DOHH2 (cell line): ENCODE data around the gene GALR2.

Experiments
- H3F3A ChIP-seq: fragments of 200-600 bp; sonication (generic), shearing (Covaris generic); 2 replicates; pipeline ENCODE4 v1.6.0; 2016; ENCODE audit warnings: antibody characterized with exemption, mild to moderate bottlenecking; ENCODE audit not compliant: control insufficient read depth, insufficient read depth
- H3K27ac ChIP-seq: fragments of 200-600 bp; sonication (generic); 2 replicates; pipeline ENCODE4 v1.5.1; 2014; ENCODE audit warnings: low read depth, mild to moderate bottlenecking, low read length, moderate library complexity
- H3K27me3 ChIP-seq: fragments of 200-600 bp; sonication (generic); 2 replicates; pipeline ENCODE4 v1.6.1; 2014; ENCODE audit warnings: mild to moderate bottlenecking, low read length, mixed read lengths; ENCODE audit not compliant: control insufficient read depth
- H3K36me3 ChIP-seq: fragments of 200-600 bp; sonication (generic); 2 replicates; pipeline ENCODE4 v1.6.1; 2014; ENCODE audit warnings: mild to moderate bottlenecking, low read length, moderate library complexity, mixed read lengths; ENCODE audit not compliant: control insufficient read depth
- H3K4me1 ChIP-seq: fragments of 200-600 bp; sonication (generic); 2 replicates; pipeline ENCODE4 v1.6.1; 2014; ENCODE audit warnings: mild to moderate bottlenecking, low read length, mixed read lengths; ENCODE audit not compliant: control insufficient read depth
- H3K4me2 ChIP-seq: fragments of 200-600 bp; sonication (generic); 2 replicates; pipeline ENCODE4 v1.6.0; 2014; ENCODE audit warnings: mild to moderate bottlenecking, low read length, moderate library complexity
- H3K4me3 ChIP-seq: fragments of 200-600 bp; sonication (generic); 2 replicates; pipeline ENCODE4 v1.5.1; 2014; ENCODE audit warnings: mild to moderate bottlenecking, low read length, mixed read lengths
- H3K79me2 ChIP-seq: fragments of 200-600 bp; sonication (generic); 2 replicates; pipeline ENCODE4 v1.6.1; 2014; ENCODE audit warnings: mild to moderate bottlenecking, low read length, mixed read lengths; ENCODE audit not compliant: control insufficient read depth
- H3K9me2 ChIP-seq: fragments of 200-600 bp; sonication (generic); replicated peaks from 2 replicates; pipeline ENCODE4 v1.6.1; 2014; ENCODE audit warnings: mild to moderate bottlenecking, low read length, mixed read lengths; ENCODE audit not compliant: control insufficient read depth
- H3K9me3 ChIP-seq: fragments of 200-600 bp; sonication (generic); 2 replicates; pipeline ENCODE4 v1.6.1; 2014; ENCODE audit warnings: antibody characterized with exemption, low read length, mixed read lengths; ENCODE audit not compliant: control insufficient read depth, insufficient read depth
- H4K20me1 ChIP-seq: fragments of 200-600 bp; sonication (generic); 2 replicates; pipeline ENCODE4 v1.6.0; 2014; ENCODE audit warnings: low read depth, mild to moderate bottlenecking, antibody characterized with exemption, low read length, moderate library complexity; ENCODE audit not compliant: control insufficient read depth, insufficient read depth
- EZH2phosphoT487 ChIP-seq: fragments of 200-600 bp; sonication (generic); IDR thresholded peaks from 2 replicates; pipeline ENCODE4 v1.6.1; 2017; ENCODE audit warnings: borderline replicate concordance, mild to moderate bottlenecking, antibody characterized with exemption, low read length, moderate library complexity, mixed read lengths
- TF ChIP-seq, protein P1 (sequence below): fragments of 200-600 bp; sonication (generic); IDR thresholded peaks from one replicate; pipeline ENCODE4 v1.5.1; 2014; ENCODE audit warnings: antibody characterized with exemption, mild to moderate bottlenecking, low read depth, low read length; ENCODE audit not compliant: poor library complexity, severe bottlenecking

GALR2 gene

DNA sequence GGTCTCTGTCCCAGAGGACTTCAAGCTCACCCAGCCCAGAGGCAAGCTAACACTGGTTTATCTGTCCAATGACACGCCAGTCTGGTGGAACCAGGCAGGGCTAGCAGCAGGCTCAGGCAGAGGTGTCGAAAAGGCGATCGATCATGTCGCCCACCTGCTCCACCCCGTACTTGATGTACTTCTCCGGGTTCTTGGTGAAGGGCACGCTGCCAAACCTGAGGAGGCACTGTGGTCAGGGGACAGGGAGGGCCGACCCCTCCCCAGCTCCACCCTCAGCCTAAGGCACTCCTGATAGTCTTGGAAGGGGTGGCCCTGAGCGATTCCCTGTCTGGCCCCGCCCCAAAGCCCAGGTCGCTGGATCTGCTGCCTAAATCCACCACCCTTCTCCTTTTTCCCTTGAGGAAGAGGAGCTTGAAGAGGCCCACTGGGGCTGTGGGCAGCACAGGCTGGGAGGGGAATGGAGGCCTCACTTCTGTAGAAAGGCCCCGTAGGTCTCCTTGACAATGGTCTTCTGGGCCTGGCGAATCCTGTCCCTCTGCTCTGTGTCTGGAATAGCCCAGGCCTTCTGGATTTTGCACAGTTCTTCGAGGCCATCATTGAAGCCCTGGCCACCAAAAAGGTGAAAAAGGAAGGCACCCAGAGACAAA is 9.1 kb downstream of the GALR2 start:
- Histone ChIP-seq H3K79me2 (no peaks in the 10 kb centered on the region), H3F3A (no peaks in the 10 kb centered on the region), H3K27ac (no peak overlapping the region), H3K9me2 (no peaks in the 10 kb centered on the region), H3K27me3 (peaks cover 6% of the 10 kb centered on the region; the same call in 1 of the 2 replicates), H3K36me3 (peaks cover 24% of the 10 kb centered on the region), H3K4me1 (no peaks in the 10 kb centered on the region), H3K9me3 (no peaks in the 10 kb centered on the region), H3K4me3 (no peak overlapping the region), H4K20me1 (no peaks in the 10 kb centered on the region), H3K4me2 (no peak overlapping the region)
- TF ChIP-seq, protein P1, sequence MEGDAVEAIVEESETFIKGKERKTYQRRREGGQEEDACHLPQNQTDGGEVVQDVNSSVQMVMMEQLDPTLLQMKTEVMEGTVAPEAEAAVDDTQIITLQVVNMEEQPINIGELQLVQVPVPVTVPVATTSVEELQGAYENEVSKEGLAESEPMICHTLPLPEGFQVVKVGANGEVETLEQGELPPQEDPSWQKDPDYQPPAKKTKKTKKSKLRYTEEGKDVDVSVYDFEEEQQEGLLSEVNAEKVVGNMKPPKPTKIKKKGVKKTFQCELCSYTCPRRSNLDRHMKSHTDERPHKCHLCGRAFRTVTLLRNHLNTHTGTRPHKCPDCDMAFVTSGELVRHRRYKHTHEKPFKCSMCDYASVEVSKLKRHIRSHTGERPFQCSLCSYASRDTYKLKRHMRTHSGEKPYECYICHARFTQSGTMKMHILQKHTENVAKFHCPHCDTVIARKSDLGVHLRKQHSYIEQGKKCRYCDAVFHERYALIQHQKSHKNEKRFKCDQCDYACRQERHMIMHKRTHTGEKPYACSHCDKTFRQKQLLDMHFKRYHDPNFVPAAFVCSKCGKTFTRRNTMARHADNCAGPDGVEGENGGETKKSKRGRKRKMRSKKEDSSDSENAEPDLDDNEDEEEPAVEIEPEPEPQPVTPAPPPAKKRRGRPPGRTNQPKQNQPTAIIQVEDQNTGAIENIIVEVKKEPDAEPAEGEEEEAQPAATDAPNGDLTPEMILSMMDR: no peak
- TF ChIP-seq EZH2phosphoT487: no peak

DNA sequence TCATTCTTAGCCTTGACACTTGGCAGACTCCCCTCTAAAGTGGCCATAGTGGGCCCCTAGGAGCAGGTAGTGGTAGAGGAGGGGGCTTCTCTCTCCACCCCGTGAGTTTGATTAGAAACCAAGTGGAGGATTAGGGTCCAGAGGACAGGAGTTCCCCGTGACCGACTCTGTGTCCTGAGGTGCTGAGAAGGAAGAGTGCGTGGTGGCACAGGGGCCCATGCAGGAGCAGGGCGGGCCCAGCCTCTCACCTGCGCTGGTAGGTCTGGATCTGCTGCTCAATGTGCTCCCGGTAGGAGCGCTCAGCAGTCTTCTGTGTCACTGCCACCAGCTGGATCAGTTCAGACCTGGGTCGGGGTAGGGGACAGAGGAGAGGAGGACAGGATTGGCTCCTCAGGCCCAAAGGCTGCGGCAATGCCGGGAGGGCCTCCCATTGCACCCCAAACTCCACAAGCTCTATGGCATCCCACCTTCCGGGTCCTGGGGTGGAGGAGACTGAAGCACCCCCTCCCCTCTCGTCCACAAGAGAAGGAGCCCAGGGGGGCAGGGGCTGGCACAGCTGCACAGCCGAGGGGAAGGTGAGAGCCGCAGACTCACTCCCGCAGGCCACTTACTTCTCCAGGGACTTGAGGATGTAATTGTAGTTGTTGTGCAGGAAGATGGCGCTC is 10.6 kb downstream of the GALR2 start:
- no peak overlapping the region for H3K4me3 ChIP-seq
- H3K9me2 ChIP-seq: no peaks in the 10 kb centered on the region
- H3K27me3 ChIP-seq: no peaks in the 10 kb centered on the region
- H4K20me1 ChIP-seq: no peaks in the 10 kb centered on the region
- H3K4me2 ChIP-seq: no peak overlapping the region
- no peaks in the 10 kb centered on the region for H3K4me1 ChIP-seq
- H3K36me3 ChIP-seq: peaks cover 34% of the 10 kb centered on the region
- H3F3A ChIP-seq: no peaks in the 10 kb centered on the region
- H3K27ac ChIP-seq: no peak overlapping the region
- TF ChIP-seq EZH2phosphoT487: no peak
- TF ChIP-seq, protein P1: no peak
- no peaks in the 10 kb centered on the region for H3K79me2 ChIP-seq
- no peaks in the 10 kb centered on the region for H3K9me3 ChIP-seq

DNA sequence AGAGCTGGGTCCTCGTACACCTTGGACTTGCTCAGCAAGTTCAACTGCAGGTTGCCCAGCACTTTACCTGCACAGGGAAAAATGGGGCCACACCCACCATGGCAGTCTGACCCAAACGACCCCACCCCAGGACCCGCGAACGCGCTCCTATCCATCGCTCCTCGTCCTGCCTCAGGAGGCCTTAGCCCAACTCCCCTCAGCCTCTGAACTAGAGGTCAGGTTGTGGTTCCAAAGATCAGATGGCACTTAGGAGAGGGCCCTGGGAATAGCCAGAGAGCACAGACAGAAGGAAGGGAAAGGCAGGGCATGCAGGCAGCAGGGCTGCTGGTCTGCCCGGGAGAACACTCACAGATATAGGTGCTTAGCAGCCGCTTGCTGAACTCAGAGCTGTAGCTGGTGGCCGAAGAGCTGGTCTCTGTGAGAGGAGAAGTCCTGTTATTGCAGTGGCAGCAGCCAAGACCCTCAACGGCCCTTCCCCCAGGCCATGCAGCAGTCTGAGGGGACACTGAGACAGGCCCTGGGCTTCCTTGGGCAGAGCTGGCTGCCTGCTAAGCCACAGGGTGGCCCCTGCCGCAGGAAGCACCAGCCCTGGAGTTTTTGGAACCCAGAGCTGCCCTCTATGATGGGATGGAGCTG is 11.3 kb downstream of the GALR2 start:
- Histone ChIP-seq H3K79me2 (no peaks in the 10 kb centered on the region), H4K20me1 (no peaks in the 10 kb centered on the region), H3K9me3 (no peaks in the 10 kb centered on the region), H3K4me1 (no peaks in the 10 kb centered on the region), H3K27me3 (no peaks in the 10 kb centered on the region), H3K36me3 (peaks cover 36% of the 10 kb centered on the region), H3F3A (no peaks in the 10 kb centered on the region), H3K27ac (no peak overlapping the region), H3K4me2 (no peak overlapping the region), H3K4me3 (no peak overlapping the region), H3K9me2 (no peaks in the 10 kb centered on the region)
- TF ChIP-seq, protein P1: no peak
- no peak for TF ChIP-seq EZH2phosphoT487
